ENCODE results near the gene HRK. TPM values are rescaled to one million over a fixed set of nuclear protein-coding genes. Genes with fewer than 3 reads are reported as not detected.

HRK gene
- total RNA-seq, 1 donor from 2014 or later, result 0.18 TPM

GRCh38 chr12:116881877-116882507 is 751 bp upstream of the HRK start:
- Histone ChIP-seq H3K9me3 (no peaks in the 10 kb centered on the region), H3K36me3 (no peaks in the 10 kb centered on the region), H3K27ac (no peak overlapping the region), H3K4me1 (peaks cover 42% of the 10 kb centered on the region), H3K27me3 (ENCODE audit: low read depth) (peaks cover 69% of the 10 kb centered on the region), H3K4me3 (no peak overlapping the region)
- intact Hi-C loops (cut with DNase I), result no loop called here
- DNase-seq (no peak), ATAC-seq (no peak)
- no peak for TF ChIP-seq CTCF (IDR thresholded peaks at IDR 0.05)

GRCh38 chr12:116880817-116881324 is 370 bp downstream of the HRK start:
- no peak for TF ChIP-seq CTCF (IDR thresholded peaks at IDR 0.05)
- intact Hi-C loops (cut with DNase I), result no loop called here
- ATAC-seq (peak; percentile 66 to 79), DNase-seq (no peak)
- no peak overlapping the region for H3K27ac ChIP-seq
- peaks cover 77% of the 10 kb centered on the region for H3K27me3 ChIP-seq (ENCODE audit: low read depth)
- peaks cover 42% of the 10 kb centered on the region for H3K4me1 ChIP-seq
- H3K36me3 ChIP-seq, result no peaks in the 10 kb centered on the region
- H3K4me3 ChIP-seq, result peak overlapping the region; percentile 40
- no peaks in the 10 kb centered on the region for H3K9me3 ChIP-seq

- no peaks in the 10 kb centered on the region for H3K9me3 ChIP-seq
- peaks cover 42% of the 10 kb centered on the region for H3K4me1 ChIP-seq
- intact Hi-C loops (cut with DNase I), result no loop called here
- peak overlapping the region; percentile 40 for H3K4me3 ChIP-seq
- no peak for ATAC-seq
- H3K27me3 ChIP-seq (ENCODE audit: low read depth), result peaks cover 82% of the 10 kb centered on the region
- no peak for TF ChIP-seq CTCF (IDR thresholded peaks at IDR 0.05)
- no peak overlapping the region for H3K27ac ChIP-seq
- no peak for DNase-seq
- H3K36me3 ChIP-seq, result no peaks in the 10 kb centered on the region
These were observed 926 bp downstream of the HRK start for GRCh38 chr12:116880213-116880816.

DNA sequence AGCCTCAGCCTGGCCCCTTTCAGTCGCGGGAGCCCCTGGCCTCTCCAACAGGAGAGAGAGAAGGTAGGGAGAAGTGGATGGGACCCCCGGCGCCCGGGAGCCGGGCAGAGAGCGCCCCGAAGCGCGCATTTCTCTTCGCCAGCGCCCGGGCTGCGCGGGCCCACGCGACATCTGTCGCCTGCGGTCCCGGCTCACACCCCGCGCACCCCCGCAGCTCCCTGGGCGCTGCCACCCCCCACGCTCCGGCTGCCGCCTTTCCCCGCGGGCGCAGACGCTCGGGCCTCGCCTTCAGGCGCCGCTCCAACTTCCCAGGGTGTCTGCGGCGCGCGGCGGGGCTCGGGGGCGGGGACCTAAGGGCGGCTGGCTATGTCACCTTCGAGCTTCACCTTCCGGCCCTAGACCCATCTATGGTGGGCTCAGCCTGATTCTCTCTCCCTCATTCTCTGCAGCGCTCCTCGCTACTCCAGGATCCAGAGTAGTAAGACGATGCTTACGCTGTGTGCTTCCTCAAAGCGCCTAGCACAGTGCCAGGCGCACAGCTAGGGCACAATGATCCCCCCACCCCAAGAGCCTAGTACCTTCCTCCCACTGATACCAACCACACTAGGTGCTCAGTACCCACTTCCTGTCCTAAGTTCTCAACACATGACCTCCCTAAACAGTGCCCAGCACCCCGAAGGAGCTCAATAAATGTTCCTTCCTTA is 1.6 kb downstream of the HRK start:
- no peaks in the 10 kb centered on the region for H3K36me3 ChIP-seq
- DNase-seq (no peak), ATAC-seq (no peak)
- TF ChIP-seq CTCF (IDR thresholded peaks at IDR 0.05), result no peak
- H3K9me3 ChIP-seq, result no peaks in the 10 kb centered on the region
- H3K27ac ChIP-seq, result no peak overlapping the region
- H3K4me1 ChIP-seq, result peaks cover 42% of the 10 kb centered on the region
- H3K4me3 ChIP-seq, result peak overlapping the region; percentile 29
- peaks cover 89% of the 10 kb centered on the region for H3K27me3 ChIP-seq (ENCODE audit: low read depth)
- intact Hi-C loops (cut with DNase I), result no loop called here

GRCh38 chr12:116878567-116879508 is 2.4 kb downstream of the HRK start:
- H3K27me3 ChIP-seq (ENCODE audit: low read depth), result peaks cover 97% of the 10 kb centered on the region
- H3K9me3 ChIP-seq, result no peaks in the 10 kb centered on the region
- no peak for TF ChIP-seq CTCF (IDR thresholded peaks at IDR 0.05)
- DNase-seq (no peak), ATAC-seq (peak in 1 of 2 donors; percentile 22)
- intact Hi-C loops (cut with DNase I), result no loop called here
- no peak overlapping the region for H3K27ac ChIP-seq
- H3K4me3 ChIP-seq, result peak overlapping the region; percentile 29
- H3K36me3 ChIP-seq, result no peaks in the 10 kb centered on the region
- peaks cover 42% of the 10 kb centered on the region for H3K4me1 ChIP-seq
